ENCODE measurements around the gene LRP1B.

LRP1B gene

GRCh38 chr2:140183056-140183765 lies 1947.6 kb downstream of the LRP1B start:
- no peak for DNase-seq (ENCODE audit: low read depth in 2 of 2)

Data from fibroblast of skin of left quadriceps (primary cell).